GM19397 (cell line): Measurements from ENCODE around the gene HYAL2.
"Not testable (repeated sequence)": the region's sequence is repeated elsewhere in the genome, so short reads cannot be mapped to it uniquely, and the experiment has no call there.

Experiments used
- ATAC-seq: cut with Tn5 transposase; IDR thresholded peaks from one replicate; pipeline ENCODE4 v1.9.1; 2021; ENCODE audit warnings: mild to moderate bottlenecking, moderate library complexity; ENCODE audit not compliant: unreplicated experiment

HYAL2 gene

GRCh38 chr3:50314816-50315215 is 7.7 kb downstream of the HYAL2 start:
- ATAC-seq: no peak

GRCh38 chr3:50314342-50314741 is 8.2 kb downstream of the HYAL2 start:
- ATAC-seq: no peak

GRCh38 chr3:50312041-50312440 is 10.5 kb downstream of the HYAL2 start:
- ATAC-seq: not testable (repeated sequence)

DNA sequence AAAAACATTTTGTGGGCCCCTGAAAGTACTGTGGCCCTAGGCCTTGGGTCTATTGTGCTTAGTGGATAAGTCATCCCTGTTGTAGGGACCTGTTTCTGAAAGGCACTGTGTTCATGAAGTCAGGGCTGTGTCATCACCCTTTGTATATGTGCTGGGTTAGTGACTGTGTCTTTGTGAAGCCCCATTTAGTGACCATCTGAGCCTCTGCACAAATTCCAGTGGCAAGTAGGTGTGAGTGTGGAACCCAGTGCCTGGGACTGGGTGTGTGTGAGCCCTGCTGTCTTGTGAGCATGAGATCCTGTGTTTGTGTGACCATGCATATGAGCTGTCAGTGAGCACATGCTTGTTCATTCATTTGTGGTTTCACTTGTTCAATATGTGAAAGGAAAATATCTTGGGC is 17.9 kb downstream of the HYAL2 start:
- ATAC-seq: no peak

DNA sequence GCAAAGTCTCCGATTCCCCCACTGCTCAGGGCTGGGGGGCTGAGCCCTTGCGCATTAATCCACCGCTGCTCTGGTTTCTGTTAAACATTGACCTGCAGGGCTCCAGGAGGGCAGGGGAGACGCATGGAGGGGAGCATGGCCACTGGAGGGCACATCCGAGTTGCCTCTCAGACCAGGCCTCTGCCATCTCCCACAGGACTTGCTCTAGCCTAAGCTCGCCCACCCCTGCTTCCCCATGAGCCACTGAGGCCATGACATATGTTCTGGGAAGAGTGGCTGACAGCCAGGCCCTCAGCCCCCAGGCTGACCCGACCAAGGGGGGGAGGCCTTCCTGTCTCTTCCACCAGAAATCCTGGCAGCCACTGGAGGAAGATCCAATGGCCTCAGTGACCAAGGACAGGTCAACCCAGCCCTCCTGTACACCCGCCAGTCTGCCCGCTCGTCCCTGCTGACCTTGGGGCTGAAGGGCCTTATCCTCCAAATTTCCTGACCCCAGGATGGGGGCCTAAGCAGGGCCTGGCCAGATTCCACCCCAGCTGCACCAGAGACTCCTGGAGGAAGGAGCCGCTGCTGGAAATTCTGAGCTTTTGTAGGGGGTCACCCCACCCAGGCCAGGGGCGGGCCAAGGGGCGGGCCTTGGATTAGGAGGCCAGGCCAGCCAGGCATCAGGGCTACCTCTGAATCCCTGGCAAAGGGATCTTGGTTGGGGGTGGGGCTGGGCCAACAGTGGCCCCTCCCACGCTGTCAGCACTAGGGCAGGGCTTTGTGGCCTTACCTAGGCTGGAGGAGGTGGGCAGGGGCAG is 19.3 kb downstream of the HYAL2 start, which contains the start of gene HYAL1:
HYAL1 (minus strand) TSS at position 562 of the 803 bp plus-strand sequence. CDS start 618 bp downstream, outside the sequence.
- no peak for ATAC-seq

DNA sequence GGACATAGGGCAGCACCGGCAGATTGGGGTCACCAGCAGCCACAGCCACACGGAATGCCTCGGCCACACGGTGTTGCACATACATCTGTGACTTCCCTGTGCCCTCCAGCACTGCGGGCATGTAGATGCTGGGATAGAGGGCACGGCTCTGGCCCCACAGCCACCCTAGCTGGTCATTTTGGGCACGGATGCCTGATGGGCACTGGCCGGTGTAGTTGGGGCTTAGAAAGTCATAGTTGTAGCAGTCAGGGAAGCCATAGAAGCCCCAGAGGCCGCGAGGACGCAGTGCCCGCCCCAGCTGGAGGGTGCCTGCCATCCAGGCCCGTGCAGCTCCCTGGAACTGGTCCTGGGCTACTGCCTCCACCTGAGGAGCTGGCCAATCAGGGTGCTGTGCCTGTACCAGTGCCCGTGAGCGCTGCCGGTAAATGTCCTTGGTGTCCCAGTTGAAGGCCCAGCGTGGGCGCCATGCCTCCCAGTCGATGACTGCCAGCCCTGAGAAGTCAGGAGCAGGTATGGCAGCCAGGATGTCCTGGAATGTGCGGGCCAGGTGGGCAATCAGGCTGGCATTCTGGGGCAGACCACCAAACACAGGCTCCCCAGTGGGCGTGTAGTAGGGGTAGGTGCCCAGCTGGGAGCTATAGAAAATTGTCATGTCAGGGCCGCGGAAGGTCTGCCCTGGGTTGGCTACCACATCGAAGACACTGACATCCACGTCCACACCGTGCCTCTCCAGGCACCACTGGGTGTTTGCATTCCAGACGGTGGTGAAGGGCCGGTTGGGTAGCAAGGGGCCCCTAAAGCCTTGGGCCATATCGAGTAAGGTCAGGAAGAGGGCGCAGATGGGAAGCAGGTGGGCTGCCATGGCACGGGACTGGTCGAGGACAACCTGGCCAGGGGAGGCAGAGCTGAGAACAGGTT is 20.2 kb downstream of the HYAL2 start:
- ATAC-seq: no peak

DNA sequence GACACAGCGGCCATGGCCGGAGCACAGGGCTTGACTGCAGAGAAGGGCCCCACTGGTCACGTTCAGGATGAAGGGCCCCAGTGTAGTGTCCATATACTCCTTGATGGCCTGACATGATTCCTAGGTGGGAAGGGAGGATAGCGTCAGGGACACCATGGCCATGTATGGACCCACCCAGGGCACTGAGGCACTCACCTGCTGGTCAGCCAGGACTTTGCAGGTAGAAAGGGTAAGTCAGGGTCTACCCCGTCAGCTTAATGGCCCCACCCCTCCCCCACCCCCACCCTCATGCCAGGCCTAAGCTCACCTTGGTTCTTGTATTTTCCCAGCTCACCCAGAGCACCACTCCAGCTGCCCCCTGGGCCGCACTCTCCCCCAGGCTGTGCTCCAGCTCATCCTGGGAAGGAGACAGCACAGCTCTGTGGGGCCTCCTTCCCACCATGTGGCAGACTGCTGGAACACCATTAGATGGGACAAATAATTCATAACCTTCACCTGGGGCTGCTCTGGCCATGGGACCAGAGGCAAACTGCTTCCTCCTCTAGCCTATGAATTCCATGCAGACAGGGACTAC is 21.8 kb downstream of the HYAL2 start:
- ATAC-seq: no peak

DNA sequence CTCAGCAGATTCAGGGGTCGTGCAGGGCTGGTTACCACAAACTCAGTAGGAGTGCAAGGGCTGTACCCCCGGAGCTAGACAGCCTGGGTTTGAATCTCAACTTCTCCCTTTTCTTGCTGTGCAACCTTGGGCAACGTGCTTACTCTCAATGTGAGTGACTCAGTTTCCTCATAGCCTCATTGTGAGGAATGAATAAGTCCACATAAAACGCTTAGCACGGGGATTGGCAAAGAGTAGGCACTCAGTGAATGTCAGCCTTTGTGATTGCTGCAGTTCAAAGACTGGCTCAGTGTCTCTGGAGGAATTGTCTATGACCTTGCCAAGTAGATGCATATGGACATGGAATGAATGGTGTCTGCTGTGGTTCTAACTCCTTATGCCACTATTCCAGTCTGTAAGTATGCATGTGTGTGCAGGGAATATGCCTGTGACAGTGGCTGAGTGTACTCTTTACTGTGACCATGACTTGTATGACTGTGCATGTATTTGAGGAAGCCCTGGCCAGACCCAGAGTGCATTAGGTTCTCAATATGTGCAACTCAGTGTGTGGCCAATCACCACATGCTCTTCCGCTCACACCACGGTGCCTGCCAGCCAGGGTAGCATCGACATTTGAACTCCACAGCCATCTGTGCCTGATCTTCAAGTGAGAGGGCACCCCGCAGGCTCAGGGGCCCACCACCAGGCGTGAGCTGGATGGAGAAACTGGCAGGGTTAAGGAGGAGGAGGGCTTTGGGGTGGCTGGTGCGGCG is 22.4 kb downstream of the HYAL2 start:
- no peak for ATAC-seq

DNA sequence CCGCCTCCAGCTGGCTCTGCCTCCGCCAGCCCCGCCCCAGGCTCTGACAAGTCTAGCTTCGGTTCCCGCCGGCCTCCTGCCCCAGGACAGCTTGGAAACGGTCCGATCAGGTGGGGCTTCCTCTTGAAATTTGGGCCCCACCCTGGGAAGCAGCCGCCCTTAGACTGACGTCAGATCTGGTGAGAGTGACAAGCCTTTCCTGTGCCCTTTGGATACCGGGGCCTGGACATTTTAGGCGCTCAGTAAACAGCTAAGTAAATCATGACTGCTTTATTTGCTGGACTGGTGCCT is 23.0 kb downstream of the HYAL2 start:
- ATAC-seq: no peak

DNA sequence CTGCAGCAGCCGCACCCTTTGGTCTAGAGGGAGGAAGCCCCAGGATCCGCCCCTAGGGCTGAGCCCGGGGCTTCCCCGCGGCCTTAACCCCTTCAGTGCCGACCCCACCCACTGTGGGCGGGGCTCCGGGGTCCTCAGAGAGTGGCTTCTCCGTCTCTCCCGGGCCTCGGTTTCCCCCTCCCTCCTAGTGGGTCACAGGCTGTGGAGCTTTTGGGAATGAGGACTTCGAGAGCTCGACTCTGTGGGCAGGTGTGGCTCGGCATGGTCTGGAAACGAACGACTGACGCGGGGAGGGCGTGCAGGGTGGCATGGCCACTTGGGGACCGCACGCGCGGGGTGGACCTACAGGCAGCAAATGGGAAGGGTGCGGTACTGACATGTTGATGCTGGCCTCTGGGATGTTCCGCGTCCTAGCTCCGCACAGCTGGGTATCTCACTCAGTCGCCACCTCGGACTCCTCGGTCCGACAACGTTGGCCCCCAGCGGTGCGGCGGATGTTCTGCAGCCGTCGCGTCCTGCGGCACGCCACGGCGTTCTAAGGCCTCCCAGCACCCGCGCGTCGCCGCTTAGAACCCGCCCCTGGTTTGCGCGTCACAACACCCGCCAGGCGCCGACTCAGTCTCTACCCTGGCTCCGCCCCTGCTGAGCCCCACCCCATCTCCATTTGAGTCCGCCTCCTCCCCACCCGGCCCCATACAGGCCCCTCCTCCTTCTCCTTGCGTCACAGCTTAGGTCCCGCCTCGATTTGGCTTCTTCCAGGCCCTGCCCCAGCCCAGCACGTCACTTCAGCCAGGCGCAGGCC is 23.5 kb downstream of the HYAL2 start, which contains the start of the genes HYAL3 and NAA80:
HYAL3 (minus strand) TSS at position 570 of the 802 bp plus-strand sequence. CDS start 3,803 bp downstream, outside the sequence.
NAA80 (minus strand) TSS at position 570 of the 802 bp plus-strand sequence. CDS start 1,942 bp downstream, outside the sequence.
- ATAC-seq: peak; percentile 84

- ATAC-seq: no peak
Measured at GRCh38 chr3:50297896-50298725, 24.4 kb downstream of the HYAL2 start.

DNA sequence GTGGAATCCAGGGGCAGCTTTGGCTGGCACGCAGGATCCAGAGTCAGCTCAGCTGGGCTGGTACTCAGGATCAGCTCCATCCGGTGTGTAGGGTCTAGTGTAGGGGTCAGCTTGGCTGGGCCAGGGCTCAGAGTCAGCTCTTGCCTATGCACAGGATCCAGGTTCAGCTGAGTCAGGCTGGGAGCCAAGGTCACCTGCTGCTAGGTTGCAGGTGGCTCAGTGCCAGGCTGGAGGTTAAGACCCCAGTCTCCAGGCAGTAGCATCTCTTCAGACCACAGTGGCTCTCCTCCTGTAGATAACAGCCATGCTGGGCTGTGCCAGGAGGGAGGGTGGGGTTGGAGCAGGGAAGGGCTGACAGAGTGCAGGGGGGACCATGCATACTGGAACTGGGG is 25.2 kb downstream of the HYAL2 start:
- ATAC-seq: no peak

GRCh38 chr3:50296721-50297383 is 25.7 kb downstream of the HYAL2 start:
- no peak for ATAC-seq

DNA sequence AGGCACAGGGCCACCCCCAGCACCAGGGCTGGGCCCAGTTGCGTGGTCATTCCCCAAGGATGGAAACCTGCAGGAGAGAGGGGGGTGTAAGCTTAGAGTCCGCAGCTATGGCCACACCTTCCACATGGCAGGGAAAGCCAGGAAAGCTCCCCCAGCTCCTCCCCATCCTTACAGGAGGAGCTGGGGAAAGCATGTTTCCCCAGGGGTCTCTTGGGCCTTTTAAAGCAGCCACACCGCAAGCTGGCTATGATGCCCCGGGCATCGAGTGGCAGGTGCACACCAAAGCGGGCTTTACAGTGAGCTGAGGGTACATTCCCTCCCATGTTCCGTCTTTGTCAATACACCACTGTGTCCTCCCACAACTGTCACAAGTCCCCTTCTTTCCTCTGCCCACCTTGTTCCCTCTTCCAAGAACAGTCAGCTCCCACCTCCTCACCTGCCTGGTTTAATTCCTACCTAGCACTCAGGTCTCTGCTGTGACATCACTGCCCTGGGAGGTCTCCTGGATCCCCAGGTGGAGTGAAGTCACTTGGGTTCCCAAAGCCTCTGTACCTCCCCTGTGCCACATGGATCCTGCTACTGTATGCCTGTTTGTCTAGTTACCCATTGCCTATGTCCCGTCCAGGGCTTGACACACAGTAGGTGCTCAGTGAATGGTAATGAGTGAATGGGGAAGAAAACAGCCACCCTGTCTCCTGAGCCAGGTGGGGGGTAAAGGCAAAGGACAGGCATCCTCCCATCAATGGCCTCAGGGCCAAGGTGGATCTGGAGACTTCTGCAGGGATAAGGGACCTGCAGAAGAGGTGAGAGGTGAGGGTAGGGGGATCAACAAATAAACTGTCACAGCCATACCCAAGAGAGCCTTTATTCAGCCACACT is 26.8 kb downstream of the HYAL2 start:
- ATAC-seq: no peak

- no peak for ATAC-seq
Measured at GRCh38 chr3:50294492-50295403, 27.8 kb downstream of the HYAL2 start.

GRCh38 chr3:50294089-50294488 is 28.5 kb downstream of the HYAL2 start:
- no peak for ATAC-seq
